Activated CD8-positive, alpha-beta memory T cell treated with anti-CD3 and anti-CD28 coated beads, Interleukin-2, amount 50 U/mL, for 24 hours (primary cell): ENCODE results near the gene CTRB1.
"Not testable (repeated sequence)": the region's sequence is repeated elsewhere in the genome, so short reads cannot be mapped to it uniquely, and the experiment has no call there.

Experiments
- DNase-seq: peaks from one replicate; pipeline ENCODE4 v3.0.0-alpha.2; 2020; ENCODE audit errors: extremely low read depth

CTRB1 gene

GRCh38 chr16:75254359-75254837, 35.6 kb downstream of the CTRB1 start:
- no peak for DNase-seq

DNA sequence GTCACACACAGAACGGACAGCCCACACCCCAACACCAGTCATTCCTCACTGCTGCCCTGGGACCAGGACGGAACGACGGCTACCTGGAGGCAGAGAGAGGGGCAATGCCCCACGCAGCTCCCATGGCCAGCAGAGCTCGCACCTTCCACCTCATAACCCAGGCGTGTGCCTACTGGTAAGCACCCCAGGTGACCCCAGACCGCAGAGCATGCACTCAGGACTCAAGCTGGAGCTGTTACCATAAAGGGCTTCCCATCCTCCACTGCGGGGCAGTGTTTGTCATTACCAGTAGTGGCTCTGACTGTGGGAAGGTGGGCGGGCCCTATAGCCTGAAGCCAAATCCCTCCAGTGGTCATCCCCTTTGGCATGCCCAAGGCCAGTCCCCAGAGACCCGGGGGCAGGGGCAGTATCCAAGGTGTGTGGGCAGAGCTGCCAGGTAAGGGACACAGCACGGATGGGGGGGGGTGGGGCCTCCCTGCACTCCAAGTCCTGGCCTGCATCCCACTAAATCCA, 37.3 kb downstream of the CTRB1 start:
- DNase-seq, result no peak

DNA sequence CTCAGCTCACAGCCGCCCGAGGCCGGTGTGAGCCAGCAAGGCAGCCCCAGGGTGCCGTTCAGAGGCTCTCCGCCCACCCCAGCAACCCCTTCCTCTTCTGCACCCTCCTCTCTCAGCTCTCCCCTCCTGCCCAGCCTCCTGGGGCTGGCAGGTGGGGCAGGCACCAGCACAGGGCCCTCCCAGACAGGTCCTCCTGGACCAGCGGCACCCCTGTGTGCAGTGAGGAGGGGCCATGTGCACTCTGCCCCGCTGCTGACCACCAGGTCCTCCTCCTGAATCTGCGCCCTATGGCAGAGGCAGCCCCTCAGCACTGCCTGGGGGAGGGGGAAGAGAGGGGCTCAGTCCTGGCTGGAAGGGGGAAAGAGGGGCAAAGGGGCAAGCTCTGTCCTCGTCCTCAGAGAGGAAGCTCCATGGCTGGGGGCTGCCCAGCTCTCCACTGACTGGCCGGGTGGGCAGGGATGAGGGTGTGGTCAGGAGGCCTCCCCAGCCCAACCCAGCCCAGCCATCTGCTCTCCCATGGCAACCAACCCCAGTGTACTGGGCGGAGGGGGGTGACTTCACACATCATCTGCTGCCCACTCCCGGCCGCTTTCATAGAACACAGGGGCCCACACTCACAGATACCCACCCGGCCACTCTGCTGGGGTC, 38.0 kb downstream of the CTRB1 start:
- DNase-seq, result no peak

DNA sequence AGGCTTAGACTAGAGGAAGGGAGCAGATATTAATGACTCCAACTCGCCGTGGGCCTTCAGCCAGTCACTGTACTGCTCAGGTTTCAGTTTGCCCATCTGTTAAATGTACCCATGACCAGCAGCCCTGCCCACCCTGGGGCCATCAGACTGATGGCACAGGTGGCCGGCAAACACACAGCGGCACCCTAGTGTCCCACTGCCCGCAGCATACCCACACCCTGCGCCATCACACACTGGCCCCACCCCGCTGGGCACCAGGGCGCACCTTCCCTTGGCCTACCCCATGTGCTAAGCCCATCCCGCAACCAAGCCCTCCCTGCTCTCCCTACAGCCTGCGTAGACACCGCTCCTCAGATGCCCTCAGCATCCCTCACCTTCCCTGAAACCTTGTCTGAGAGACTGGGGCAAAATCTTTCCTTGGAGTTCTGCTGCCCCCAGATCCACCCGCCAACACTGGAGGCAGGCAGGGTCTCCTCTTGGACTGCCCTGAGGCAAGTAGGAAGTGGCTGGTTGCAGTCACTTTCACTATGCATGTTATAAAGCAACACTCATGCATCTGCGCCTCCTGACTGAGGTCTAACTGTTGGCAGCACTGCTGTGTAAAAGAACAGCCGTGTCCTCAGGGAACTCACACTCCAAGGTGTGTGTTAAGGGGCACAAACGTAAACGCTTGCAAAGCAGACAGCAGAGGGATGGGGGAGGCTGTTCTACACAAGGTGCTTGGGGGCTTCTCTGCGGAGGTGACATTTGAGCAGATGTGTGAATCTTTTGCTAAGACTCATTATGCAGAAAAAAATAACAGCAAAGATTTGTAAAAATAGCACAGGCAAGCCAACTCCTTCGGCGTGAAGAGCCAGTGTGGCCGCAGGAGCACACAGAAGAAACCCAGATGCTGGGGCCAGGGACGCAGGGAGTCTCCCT, 39.4 kb downstream of the CTRB1 start:
- DNase-seq, result no peak

GRCh38 chr16:75258807-75259141, 40.0 kb downstream of the CTRB1 start:
- DNase-seq, result no peak

- DNase-seq, result no peak
Measured at GRCh38 chr16:75260851-75261589, 42.2 kb downstream of the CTRB1 start.

GRCh38 chr16:75261590-75262078, 42.8 kb downstream of the CTRB1 start:
- DNase-seq, result no peak

DNA sequence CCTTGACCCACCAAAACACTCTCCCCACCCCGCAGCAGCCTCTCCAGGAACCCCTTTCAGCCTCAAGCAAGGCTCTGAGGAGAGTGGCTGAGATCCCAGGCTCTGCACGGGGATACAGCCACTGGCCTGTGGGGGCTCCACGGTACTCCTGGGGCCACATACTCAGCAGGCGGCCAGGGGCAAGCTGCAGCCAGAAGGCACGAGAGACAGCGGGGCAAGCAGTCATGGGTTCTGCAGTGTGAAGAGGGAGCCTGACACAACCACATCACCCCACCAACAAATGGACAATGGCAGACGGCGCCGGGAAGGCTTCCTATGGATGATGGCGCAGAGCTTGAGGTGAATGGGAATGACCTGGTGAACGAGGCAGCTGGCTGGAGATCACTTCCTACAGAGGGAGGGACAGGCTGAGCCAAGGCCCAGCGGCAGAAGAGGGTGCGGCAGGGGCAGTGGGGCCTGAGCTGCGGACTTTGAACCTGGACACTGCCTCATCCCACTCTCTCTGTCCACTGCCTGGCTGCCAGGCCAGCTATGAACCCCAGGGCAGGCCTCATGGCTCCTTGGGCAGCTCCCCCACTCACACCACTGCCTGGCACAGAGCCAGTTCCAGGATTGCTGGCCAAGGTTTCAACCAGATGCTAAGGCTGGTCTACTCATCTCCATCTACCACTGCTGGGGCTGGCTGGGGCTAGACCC, 43.5 kb downstream of the CTRB1 start:
- DNase-seq, result no peak

DNA sequence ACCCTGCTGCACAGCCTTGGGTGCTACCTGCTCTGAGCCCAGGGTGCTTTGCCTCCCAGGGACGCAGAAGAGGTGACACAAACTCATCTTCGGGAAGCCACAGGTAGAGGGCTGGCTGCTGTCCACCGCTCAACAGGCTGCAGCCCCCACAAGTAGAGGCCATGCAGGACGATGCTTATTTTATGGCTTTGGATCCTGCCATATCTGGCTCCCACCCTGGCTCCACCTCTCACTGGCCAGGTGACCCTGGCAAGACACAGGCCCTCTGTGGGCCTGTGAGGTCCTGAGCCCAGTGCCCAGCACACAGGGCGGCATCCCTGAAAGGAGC, 44.0 kb downstream of the CTRB1 start:
- no peak for DNase-seq

DNA sequence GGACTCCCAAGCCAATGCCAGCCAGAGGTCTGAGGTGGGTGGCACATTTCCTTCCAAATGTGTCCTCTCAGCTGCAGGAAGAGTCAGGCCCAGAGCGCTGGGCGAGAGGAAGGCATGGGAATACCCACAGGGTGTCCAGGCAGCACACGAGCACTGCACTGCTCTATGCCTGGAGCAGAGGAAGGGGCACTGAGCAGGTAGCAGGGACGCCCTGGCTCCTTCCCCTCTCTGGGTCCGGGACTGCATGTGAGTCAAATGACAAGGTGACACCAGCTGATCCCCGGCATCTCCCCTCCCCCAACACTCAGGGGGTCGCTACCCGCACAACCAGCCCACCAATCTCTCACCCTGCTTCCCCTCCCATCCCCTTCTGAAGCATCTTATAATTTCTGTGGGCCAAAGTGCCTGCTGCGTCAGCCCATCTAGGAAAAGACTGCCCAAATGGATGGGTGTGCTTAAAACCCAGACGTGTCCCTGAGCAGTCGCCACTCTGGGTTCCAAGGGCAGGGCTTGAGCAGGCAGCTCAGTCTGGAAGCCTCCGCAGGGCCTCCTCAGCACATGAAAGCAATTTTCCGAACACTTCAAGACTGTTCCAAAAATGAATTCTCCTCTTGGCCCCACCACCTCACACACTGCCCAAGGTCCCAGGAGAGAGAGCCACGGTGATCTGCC, 44.6 kb downstream of the CTRB1 start:
- no peak for DNase-seq

DNA sequence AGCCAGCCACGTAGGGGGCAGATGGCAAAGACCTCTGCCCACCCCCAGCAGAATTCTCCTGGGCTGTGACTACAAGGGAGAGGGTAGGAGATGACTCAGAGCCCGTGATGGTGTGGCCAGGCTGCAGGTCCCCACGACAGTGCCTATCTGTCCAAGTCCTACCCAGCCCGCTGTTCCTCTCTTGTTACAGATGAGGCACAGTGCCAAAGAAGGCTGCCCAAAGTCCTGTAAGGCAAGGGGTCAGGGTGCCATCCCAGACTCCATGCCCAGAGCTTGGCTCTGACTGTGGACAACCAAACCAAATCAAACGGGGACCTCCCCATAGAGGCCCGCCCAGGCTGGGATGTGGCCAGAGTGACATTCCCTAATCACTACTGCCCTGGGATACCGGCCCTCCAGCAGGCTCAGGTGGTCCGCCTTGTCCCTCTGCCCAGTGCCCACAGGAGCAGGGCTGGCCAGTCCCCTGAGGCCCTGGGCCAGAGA, 45.2 kb downstream of the CTRB1 start:
- no peak for DNase-seq

GRCh38 chr16:75264457-75264998, 45.7 kb downstream of the CTRB1 start:
- no peak for DNase-seq

GRCh38 chr16:75264999-75265910, 46.5 kb downstream of the CTRB1 start:
- no peak for DNase-seq

DNA sequence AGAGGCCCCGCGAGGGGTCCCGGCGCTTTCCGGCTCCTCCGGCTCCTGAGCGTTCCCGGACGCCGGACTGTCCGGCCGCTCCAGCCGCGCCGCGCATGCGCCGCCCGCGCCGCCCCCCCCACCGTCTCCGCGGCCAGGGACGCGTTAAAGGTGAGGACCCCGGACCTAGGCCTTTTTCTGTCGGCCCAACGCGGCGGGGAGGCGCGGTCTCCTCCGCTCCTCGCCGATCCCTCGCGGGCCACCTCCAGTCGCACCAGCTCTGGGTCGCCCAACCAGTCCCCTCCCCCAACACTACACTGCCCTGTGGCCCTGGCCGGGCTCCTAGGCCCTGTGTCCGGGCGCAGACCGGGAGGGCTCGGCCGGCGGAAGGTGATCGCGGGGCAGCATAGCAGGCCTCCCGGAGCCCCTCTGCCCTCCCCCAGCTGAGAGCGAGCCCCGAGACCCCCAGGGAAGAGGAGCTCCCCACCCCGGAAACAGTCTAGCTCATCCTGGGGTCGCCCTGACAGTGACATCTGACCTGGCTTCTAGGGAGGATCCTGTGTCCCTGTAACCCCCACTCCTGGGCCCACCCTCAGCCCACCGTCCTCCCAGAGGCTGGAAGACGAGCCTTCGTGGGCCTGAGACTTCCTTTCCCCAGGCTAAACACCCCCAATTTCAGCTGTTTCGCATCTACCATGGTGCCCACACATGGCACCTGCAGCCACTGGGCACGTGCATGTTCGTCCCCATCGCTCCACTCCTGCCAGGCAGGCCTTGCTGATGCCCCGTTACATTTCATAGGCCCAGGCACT, 47.3 kb downstream of the CTRB1 start:
- no peak for DNase-seq

DNA sequence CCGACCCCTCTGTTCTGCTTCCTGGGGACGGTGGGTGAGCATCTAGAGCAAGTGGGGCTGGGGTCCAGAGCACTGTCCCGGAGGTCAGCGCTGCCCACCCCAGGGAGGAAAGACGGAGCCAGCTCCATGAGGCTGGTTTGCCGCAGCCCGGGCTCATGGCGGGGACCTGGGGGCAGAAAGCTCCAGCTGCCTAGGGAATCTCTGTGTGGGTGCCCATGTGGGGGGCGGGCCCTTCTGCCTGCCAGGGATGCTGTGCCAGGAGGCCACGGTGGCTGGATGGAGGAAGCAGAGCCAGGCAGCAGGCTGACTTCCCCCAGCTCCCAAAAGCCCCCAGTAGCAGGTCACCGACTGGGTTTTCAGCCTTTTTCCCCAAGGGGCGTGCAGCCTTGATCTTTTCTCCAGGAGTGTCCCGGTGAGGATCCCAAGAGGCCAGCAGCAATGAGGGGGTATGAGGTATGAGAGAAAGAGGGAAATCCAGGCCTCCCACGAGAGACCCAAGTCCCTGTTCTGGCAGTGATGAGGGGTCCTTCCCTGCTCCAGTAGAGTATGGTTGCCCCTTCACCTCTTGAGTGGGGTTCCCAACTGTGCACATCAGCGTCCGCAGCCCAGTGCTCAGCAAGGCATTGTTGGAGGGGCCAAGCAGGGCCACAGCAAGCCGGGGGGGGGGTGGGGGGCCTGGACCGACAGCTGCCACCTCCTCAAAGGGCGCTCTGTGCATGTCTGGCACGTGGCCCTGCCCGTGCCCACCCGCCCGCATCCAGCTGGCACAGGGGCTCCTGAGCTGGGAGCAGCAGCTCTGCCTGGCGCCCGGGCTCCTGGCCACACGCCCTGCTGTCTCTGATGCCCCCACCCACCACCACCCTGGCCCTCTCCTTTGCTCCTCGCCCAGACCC, 48.2 kb downstream of the CTRB1 start:
- no peak for DNase-seq

DNA sequence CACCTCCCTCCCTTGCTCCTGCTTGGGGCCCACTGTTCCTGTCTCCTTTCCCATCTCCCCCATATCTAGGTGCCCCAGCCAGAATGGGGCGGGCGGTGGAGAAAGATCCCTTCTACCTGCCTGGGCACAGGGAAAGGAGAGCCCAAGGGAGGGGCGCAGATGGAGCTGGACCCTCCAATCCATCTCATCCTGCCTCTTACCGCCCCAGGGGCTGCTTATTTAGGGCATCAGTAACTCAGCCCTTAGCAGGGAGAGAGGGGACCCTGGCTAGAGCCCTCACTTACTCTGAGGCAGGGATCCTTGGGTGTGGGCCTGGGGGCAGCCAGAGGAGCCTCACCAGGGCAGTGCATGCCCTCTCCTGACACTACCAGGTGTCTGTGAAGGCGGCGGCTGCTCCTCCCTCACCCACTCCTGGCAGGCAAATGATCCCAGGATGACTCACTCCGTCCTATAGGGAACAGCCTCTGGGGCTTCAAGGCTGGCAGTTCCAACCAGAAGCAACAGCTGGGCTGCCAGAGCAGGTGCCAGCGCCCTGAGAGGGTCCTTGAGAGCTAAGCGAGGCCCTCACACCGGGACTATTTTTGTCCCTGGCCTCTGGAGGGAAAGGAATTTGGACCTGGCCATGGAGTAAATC, 49.0 kb downstream of the CTRB1 start:
- no peak for DNase-seq

- DNase-seq, result not testable (repeated sequence)
Measured at GRCh38 chr16:75269358-75269757, 50.6 kb downstream of the CTRB1 start.
